Measurements from ENCODE around the gene CDKN2B-AS1.

Gene CDKN2B-AS1

DNA sequence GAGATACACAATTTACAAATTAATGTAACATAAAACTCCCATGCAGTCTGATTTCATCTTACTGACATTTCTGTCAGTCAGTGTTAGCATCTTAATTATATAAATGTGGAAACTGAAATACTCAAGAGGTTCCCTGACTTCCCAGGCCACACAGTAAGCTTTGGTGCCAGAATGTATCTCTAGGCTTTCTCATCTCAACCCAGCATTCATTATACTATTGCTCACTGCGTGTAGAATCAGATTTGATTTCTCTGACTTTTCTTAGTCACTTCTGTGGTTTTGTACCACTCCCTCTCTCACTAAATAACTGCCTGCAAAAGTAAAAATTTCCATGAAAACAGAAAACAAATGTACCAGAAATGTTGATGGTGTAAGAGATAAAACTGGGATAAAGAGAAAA lies 46.2 kb downstream of the CDKN2B-AS1 start:
- Histone ChIP-seq H3K4me2 (no peak overlapping the region), H3K27me3 (no peaks in the 10 kb centered on the region), H3K27ac (no peak overlapping the region), H3K4me1 (peaks cover 24% of the 10 kb centered on the region), H4K20me1 (no peaks in the 10 kb centered on the region), H3K9ac (no peak overlapping the region), H3K9me3 (no peaks in the 10 kb centered on the region), H3K4me3 (no peak overlapping the region), H3K36me3 (no peaks in the 10 kb centered on the region)
- no peak for TF ChIP-seq Cebpa-rat (IDR thresholded peaks at IDR 0.05)

DNA sequence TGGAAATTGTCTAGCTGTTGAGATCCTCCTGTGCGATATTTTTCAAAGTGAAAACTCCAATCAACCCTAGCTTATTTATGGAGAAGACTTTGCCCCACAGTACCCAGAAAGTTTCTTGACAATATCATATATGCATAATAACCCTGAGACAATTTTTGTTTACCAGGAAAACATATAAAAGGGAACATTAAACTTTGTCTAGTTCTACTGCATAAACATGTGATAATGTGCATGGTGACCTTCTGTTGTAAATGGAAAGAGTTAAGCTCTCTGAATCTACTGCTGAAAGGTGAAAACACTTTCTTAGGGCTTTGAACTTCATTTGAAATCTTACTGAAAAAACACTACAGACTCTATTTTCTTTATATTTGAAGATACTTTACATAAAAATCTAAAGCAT lies 46.8 kb downstream of the CDKN2B-AS1 start:
- Histone ChIP-seq H3K27ac (no peak overlapping the region), H3K9me3 (no peaks in the 10 kb centered on the region), H3K4me3 (no peak overlapping the region), H3K4me1 (peaks cover 23% of the 10 kb centered on the region), H3K27me3 (no peaks in the 10 kb centered on the region), H3K9ac (no peak overlapping the region), H3K4me2 (no peak overlapping the region), H3K36me3 (no peaks in the 10 kb centered on the region), H4K20me1 (no peaks in the 10 kb centered on the region)
- TF ChIP-seq Cebpa-rat (IDR thresholded peaks at IDR 0.05): no peak

DNA sequence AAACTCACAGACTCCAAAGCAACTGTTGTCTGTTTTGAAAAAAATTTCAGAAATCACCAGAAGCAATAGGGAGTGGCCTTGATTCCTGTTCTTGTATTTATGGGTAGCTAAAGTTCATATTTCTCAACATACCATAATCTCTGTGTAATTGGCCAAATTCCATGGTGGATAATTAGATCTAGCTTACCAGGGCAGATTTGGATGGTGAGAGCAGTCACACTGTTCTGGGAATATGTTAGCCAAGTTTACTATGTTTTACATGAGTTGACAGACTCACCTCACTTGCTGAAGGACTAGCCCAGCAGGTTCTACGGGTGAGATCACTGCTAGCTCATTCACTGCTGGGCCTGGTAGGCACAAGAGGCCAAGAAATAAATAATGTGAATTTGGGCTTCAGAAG lies 47.2 kb downstream of the CDKN2B-AS1 start:
- Histone ChIP-seq H3K9ac (no peak overlapping the region), H3K4me2 (no peak overlapping the region), H3K27me3 (no peaks in the 10 kb centered on the region), H4K20me1 (no peaks in the 10 kb centered on the region), H3K4me1 (peaks cover 23% of the 10 kb centered on the region), H3K36me3 (no peaks in the 10 kb centered on the region), H3K9me3 (no peaks in the 10 kb centered on the region), H3K27ac (no peak overlapping the region), H3K4me3 (no peak overlapping the region)
- TF ChIP-seq Cebpa-rat (IDR thresholded peaks at IDR 0.05): no peak

DNA sequence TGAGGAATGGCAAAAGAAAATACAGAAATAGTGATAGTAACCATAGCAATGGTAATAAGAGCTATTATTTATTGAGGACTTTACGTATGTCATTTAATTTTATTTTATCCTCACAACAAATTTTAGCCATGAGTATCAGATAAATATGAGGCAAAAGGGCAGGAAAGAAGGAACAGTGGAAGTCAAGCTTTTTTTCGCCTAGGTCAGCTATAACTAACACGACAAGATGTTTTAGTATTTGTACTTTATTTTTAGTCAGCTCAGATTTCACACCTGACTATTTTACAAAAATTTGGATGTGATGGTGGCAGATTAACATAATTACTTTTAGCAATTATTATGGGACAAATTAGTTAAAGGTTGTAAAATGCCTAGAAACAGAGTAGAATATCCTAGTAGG lies 49.3 kb downstream of the CDKN2B-AS1 start:
- H3K36me3 ChIP-seq: no peaks in the 10 kb centered on the region
- H3K4me3 ChIP-seq: no peak overlapping the region
- peaks cover 15% of the 10 kb centered on the region for H3K4me1 ChIP-seq
- no peak overlapping the region for H3K4me2 ChIP-seq
- no peak overlapping the region for H3K27ac ChIP-seq
- no peaks in the 10 kb centered on the region for H4K20me1 ChIP-seq
- TF ChIP-seq Cebpa-rat (IDR thresholded peaks at IDR 0.05): no peak
- no peak overlapping the region for H3K9ac ChIP-seq
- H3K27me3 ChIP-seq: no peaks in the 10 kb centered on the region
- H3K9me3 ChIP-seq: no peaks in the 10 kb centered on the region

DNA sequence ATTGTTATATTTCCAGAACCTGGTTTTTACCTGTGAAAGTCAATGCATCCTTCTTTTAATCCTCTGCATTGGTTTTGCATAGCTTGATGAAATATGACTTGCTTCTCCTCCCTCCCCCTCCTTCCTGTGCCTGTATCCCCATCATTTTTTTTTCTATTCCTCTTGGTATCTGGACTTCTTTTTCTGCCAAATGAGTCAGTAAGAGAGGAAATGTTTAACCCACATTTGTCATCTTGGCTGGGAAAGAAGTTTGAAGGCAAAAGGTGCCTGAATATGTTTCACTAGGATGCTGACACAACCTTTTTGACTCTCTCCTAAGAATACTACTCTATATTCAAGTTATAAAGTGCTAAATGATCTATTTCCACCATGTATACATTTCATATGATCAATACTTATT lies 50.0 kb downstream of the CDKN2B-AS1 start:
- Histone ChIP-seq H3K4me2 (no peak overlapping the region), H3K27ac (no peak overlapping the region), H3K27me3 (no peaks in the 10 kb centered on the region), H3K36me3 (no peaks in the 10 kb centered on the region), H3K4me1 (peaks cover 22% of the 10 kb centered on the region), H3K9me3 (no peaks in the 10 kb centered on the region), H3K4me3 (no peak overlapping the region), H4K20me1 (no peaks in the 10 kb centered on the region), H3K9ac (no peak overlapping the region)
- no peak for TF ChIP-seq Cebpa-rat (IDR thresholded peaks at IDR 0.05)

DNA sequence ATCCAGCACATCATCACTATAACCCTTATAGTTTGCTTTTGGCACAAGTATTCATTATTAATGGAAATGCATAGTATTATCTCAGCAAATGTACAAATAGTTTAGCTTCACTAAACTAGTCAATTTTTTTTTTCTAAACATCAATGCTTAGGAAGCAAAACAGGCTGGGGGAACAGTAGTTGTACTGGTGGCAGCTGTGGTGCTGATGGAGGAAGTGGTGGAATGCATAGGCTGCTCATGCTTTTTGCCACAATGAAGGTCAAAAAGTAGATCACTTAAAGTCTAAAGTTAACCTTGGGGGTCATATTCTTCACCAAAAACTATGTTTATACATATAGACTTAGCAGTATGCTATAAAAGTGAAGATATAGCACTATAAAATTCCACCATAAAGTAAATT lies 50.8 kb downstream of the CDKN2B-AS1 start:
- Histone ChIP-seq H3K9ac (no peak overlapping the region), H3K36me3 (no peaks in the 10 kb centered on the region), H3K27ac (no peak overlapping the region), H3K4me1 (peaks cover 30% of the 10 kb centered on the region), H4K20me1 (no peaks in the 10 kb centered on the region), H3K27me3 (no peaks in the 10 kb centered on the region), H3K9me3 (no peaks in the 10 kb centered on the region), H3K4me3 (no peak overlapping the region), H3K4me2 (no peak overlapping the region)
- no peak for TF ChIP-seq Cebpa-rat (IDR thresholded peaks at IDR 0.05)

DNA sequence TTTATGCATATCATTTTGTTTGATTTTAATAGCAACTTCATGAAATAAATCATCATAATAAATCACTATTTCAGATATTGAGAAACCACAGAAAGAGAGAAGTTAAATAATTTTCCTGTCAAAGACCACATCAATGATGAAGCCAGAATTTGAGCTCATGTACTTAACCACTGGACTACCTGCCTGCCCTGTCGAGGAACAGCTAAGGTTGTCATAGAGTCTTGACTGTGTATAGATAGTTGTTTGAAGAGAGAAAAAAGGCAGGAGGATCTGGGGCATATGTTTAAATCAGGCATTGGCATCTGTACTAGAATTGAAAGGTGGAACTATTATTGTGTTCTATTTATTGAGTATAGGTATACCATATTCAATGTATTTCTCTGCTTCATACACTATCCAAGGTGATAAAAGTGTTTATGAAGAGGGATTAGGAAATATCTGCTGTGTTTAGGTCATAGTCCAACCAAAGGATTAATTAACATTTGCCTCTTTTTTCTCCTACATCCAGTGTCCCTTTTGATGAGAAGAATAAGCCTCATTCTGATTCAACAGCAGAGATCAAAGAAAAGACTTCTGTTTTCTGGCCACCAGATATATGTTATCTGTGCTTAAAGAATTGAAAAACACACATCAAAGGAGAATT lies 51.8 kb downstream of the CDKN2B-AS1 start:
- Histone ChIP-seq H4K20me1 (no peaks in the 10 kb centered on the region), H3K27me3 (no peaks in the 10 kb centered on the region), H3K4me2 (no peak overlapping the region), H3K9ac (no peak overlapping the region), H3K4me3 (no peak overlapping the region), H3K9me3 (no peaks in the 10 kb centered on the region), H3K36me3 (no peaks in the 10 kb centered on the region), H3K4me1 (peaks cover 40% of the 10 kb centered on the region), H3K27ac (no peak overlapping the region)
- TF ChIP-seq Cebpa-rat (IDR thresholded peaks at IDR 0.05): no peak

DNA sequence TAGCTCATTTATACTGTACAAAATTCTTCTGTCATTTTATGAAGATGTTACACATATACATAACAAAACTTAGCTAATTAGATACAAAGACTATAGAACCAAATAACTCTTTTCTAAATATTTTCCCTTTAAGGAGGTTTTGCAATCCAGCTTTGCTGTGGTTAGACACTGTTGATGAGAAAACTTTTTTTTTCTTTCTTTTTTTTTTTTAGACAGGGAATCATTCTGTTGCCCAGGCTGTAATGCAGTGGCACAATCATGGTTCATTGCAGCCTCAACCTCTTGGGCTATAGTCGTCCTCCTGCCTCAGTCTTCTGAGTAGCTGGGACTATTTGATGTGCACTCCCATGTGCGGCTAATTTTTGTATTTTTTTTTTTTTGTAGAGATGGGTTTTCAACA lies 53.0 kb downstream of the CDKN2B-AS1 start:
- no peaks in the 10 kb centered on the region for H3K27me3 ChIP-seq
- no peak overlapping the region for H3K27ac ChIP-seq
- H3K9me3 ChIP-seq: no peaks in the 10 kb centered on the region
- no peak overlapping the region for H3K4me3 ChIP-seq
- no peaks in the 10 kb centered on the region for H4K20me1 ChIP-seq
- H3K4me2 ChIP-seq: no peak overlapping the region
- no peaks in the 10 kb centered on the region for H3K36me3 ChIP-seq
- no peak for TF ChIP-seq Cebpa-rat (IDR thresholded peaks at IDR 0.05)
- H3K4me1 ChIP-seq: peaks cover 52% of the 10 kb centered on the region
- no peak overlapping the region for H3K9ac ChIP-seq

DNA sequence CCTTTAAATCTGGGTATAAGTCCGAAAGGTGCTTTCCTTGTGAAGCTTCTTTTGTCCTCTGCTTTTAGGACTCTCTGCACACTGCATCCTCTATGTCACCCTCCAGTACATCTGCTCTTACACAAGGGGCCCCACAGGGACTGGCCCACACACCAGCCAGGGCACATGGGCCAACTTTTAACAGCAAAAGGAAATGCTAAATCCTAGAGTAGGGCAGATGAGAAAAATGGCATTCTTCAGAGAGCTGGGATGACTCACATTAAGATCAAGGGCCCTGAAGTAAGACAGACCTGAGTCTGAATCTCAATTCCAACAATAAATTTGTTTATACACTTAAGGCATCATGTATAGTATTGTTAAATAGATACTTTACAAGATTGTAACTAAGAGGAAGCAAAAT lies 54.8 kb downstream of the CDKN2B-AS1 start:
- H3K4me2 ChIP-seq: peak overlapping the region; percentile 71
- no peaks in the 10 kb centered on the region for H3K9me3 ChIP-seq
- H3K27me3 ChIP-seq: no peaks in the 10 kb centered on the region
- no peak overlapping the region for H3K4me3 ChIP-seq
- no peak for TF ChIP-seq Cebpa-rat (IDR thresholded peaks at IDR 0.05)
- H4K20me1 ChIP-seq: no peaks in the 10 kb centered on the region
- H3K36me3 ChIP-seq: no peaks in the 10 kb centered on the region
- H3K9ac ChIP-seq: no peak overlapping the region
- H3K27ac ChIP-seq: peak overlapping the region; percentile 31; the same call in 1 of the 2 replicates
- peaks cover 48% of the 10 kb centered on the region for H3K4me1 ChIP-seq

DNA sequence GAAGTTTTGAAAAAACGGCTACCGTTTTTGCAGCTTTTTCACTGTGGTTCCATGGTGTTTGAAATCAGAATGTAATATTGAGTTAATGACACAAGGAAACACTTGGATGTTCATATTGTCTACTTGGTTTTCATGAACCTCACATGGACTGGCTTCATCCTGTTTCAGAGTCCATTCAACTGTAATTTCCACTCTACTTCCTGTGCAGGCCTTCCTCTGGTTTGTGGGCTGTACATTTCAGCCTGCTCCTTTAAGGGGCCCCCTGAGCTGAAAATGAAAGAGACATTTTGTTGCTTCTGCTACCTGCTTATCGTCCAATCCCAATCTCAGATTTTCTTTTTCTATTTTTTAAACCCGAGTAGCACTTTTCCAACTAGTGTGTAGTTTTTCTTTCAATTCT lies 56.3 kb downstream of the CDKN2B-AS1 start:
- no peaks in the 10 kb centered on the region for H3K27me3 ChIP-seq
- peak overlapping the region; percentile 54; the same call in 1 of the 2 replicates for H3K9ac ChIP-seq
- H3K27ac ChIP-seq: peak overlapping the region; percentile 84
- H3K4me1 ChIP-seq: peaks cover 39% of the 10 kb centered on the region
- TF ChIP-seq Cebpa-rat (IDR thresholded peaks at IDR 0.05): no peak
- no peaks in the 10 kb centered on the region for H3K36me3 ChIP-seq
- H3K4me3 ChIP-seq: no peak overlapping the region
- peak overlapping the region; percentile 71 for H3K4me2 ChIP-seq
- H3K9me3 ChIP-seq: no peaks in the 10 kb centered on the region
- H4K20me1 ChIP-seq: no peaks in the 10 kb centered on the region

Data from BLaER1 (cell line).